Non-pigmented ciliary epithelial cell (primary cell): ENCODE results near the gene ARHGAP30.
A peak's percentile ranks its signal among the peaks of the same experiment; 100 is the strongest.

ENCODE experiments used
- DNase-seq: peaks from one replicate; pipeline ENCODE4 v3.0.0-alpha.2; 2010; ENCODE audit warnings: low read depth

ARHGAP30 gene

GRCh38 chr1:161009602-161010211 is 60.0 kb downstream of the ARHGAP30 start:
- DNase-seq: no peak

DNA sequence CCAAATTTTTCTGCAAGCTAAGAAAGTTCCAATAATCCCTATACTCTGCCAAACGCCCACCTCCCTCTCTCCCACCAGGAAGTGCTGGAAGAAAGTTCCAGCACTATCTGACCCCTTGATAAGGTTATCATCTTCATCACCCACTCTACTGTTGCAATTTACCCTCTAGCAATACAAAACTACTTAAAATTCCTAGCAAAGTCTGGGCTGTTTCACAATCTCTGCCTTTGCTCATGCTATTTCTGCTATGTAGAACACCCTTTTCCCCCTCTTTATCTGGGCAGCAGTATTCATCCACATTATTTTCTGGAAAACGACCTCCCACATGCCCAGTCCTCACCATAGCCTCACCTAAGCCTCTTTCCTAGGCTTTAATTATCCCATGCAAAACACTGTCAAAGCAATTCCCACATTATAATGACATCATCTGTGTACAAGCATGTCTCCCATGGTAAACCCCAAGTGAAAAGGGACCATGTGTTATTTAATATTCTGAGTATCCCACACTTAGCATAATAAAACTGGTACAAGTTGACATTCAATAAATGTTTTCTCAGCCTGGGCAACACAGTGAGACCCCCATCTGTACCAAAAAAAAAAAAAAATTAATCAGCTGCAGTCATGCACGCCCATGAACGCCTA is 60.7 kb downstream of the ARHGAP30 start:
- DNase-seq: no peak

DNA sequence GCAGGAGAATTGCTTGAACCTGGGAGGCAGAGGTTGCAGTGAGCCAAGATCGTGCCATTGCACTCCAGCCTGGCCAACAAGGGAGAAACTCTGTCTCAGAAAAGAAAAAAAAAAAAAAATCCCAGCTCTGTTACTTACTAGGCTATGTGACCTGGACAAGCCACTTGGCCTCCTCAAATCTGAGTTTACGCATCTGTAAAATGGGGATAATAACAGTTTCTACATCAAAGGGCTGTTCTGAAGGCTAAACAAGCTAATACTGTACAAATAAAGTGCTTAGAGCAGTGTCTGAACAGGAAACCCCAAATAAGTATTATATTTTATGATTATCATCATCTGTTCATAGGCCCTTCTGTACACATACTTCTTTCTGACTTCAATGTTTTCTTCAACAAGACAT is 62.3 kb downstream of the ARHGAP30 start:
- DNase-seq: no peak

DNA sequence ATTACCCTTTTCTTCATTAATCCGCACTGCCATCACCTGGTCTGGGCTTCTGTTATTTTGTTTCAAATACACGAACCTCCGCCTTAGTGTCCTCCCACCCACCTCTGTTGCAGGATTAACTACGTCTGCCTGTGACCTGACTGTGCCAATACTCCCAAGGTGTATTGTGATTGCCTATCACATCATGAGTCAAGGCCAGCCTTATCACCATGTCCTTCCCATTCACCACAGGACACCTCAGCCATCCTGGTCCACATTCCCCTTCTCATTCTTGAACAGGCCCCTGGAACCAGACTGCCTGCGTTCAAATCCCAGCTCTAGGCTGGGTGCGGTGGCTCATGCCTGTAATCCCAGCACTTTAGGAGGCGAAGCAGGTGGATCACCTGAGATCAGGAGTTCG is 63.1 kb downstream of the ARHGAP30 start:
- DNase-seq: no peak

DNA sequence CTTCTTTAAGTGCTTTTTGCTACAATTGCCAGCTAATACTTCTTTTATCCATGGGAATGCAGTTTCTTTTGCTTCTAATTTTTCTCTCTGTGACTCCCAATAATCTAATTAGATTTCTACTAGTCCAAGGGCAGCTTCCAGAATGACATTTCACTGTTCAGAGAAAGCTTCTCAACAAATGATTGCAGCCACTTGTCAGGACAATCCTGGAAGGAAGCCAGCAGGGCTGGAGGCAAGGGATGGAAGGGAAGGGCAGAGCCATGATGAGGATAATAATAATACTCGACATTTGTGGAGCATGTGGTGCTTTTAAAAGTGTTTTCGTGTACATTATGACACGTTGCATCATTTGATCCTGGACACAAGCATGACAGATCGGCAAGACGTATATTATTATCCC is 68.2 kb downstream of the ARHGAP30 start:
- DNase-seq: no peak

GRCh38 chr1:161000736-161001480 is 68.8 kb downstream of the ARHGAP30 start:
- DNase-seq: no peak

- no peak for DNase-seq
Measured at GRCh38 chr1:160999376-160999775, 70.3 kb downstream of the ARHGAP30 start.

DNA sequence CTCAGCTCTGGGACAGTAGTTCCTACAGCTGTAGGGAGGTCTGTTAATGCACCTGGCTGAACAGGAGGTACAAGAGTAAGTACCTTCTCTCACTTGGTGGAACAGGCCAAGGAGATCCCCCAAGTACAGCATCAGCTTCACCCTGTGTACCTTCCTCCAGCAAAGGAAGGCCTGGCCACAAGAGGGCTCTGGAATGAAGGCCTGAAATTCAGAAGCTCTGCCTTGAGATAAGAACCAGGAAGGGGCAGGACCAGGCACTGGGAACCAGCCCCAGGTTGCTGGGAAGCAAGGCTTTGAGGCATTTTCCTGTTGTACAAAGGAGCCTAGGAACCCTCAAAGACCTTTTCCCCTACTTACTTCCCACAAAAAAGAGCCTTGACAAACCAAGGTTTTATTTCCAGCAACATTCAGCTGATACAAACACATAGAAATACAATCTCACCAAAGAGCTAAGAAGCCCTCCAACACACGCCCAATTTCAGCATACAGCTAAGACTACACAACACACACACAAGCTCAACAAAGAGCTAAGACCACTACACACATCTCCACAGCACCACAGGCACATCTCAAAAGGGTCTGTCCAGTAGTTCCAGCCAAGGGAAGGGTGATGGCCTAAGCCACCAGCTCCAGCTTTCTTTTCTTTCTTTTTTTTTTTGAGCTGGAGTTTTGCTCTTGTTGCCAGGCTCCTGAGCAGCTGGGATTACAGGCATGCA is 72.2 kb downstream of the ARHGAP30 start:
- DNase-seq: peak; percentile 45
